ENCODE data around the gene RPL21. TPM values are rescaled to one million over a fixed set of nuclear protein-coding genes. Genes with fewer than 3 reads are reported as not detected.

The RPL21 gene
- total and polyA plus RNA-seq, 12 donors: 498 to 1,188 (median 598) TPM

DNA sequence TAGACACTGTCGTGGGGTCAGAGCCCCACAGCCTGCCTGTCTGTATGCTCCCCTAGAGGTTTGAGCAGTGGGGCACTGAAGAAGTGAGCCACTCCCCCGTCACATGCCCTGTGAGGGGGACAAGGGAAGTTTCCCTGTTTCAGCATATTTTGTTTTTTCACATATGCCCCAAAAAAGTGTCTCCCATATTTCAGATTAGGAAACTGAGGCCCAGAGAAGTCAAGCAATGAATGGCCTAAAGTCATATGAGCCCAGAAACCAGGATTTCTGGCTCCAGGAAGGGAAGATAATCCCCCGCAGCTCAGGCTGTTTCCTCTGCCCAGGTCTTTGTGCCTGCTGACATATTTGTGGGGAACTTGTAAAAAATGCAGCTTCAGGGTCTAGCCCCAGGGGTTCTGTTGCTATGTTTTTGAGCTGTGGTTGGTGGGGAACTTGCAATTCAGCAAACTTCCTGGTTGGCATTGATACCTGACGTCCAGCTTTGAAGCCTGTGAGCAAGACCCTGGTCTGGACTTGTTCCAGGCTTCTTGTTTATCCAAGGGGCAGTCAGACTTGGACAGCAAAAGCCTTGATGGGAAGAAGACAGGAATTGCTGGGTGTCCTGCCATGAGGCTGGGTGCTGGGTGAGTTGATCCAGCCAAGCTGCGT is 28.8 kb downstream of the RPL21 start:
- no peak for ATAC-seq
- DNase-seq: no peak
- TF ChIP-seq, protein P1, sequence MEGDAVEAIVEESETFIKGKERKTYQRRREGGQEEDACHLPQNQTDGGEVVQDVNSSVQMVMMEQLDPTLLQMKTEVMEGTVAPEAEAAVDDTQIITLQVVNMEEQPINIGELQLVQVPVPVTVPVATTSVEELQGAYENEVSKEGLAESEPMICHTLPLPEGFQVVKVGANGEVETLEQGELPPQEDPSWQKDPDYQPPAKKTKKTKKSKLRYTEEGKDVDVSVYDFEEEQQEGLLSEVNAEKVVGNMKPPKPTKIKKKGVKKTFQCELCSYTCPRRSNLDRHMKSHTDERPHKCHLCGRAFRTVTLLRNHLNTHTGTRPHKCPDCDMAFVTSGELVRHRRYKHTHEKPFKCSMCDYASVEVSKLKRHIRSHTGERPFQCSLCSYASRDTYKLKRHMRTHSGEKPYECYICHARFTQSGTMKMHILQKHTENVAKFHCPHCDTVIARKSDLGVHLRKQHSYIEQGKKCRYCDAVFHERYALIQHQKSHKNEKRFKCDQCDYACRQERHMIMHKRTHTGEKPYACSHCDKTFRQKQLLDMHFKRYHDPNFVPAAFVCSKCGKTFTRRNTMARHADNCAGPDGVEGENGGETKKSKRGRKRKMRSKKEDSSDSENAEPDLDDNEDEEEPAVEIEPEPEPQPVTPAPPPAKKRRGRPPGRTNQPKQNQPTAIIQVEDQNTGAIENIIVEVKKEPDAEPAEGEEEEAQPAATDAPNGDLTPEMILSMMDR (IDR thresholded peaks at IDR 0.05): no peak
- H3K27ac ChIP-seq: no peak overlapping the region
- H3K4me3 ChIP-seq: no peak overlapping the region
- no peaks in the 10 kb centered on the region for H3K4me1 ChIP-seq
- H3K36me3 ChIP-seq: no peaks in the 10 kb centered on the region
- H3K27me3 ChIP-seq: peaks cover 0 to 4% (median 0%) of the 10 kb centered on the region in 7 donors
- WGBS, 2 donors: 63 to 76% methylated on average over 5 of the region's 5 CpGs
- intact Hi-C loops (cut with DNase I): loop anchor here in 4 of 10 donors (5.0 kb wide), 2 partner anchors 288 to 293 kb away; no protein-coding TSS in a partner anchor
- H3K9me3 ChIP-seq: no peaks in the 10 kb centered on the region

DNA sequence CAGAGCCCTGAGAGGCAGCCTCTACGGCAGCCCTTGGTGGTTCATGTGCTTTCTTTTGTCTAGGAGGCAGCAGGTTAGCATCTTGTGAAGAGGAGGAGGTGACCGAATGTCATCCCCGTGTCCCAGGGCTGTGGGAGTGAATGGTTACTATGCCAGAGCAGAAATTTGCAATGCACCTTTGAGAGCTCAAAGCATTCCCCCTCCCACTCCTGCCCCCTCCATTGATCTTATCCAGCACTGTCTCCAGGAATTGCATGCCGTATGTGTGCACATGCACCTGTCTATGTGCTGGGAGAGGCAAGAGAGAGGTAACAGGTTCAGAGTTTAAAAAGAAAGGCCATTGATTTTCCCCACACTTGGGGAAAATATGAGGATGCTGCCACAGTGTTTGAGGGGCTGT is 29.5 kb downstream of the RPL21 start:
- ATAC-seq (no peak), DNase-seq (no peak)
- WGBS, 2 donors: 65 to 81% methylated on average over 4 of the region's 4 CpGs
- Histone ChIP-seq H3K27me3 (peaks cover 0 to 4% (median 0%) of the 10 kb centered on the region in 7 donors), H3K36me3 (no peaks in the 10 kb centered on the region), H3K4me3 (no peak overlapping the region), H3K4me1 (no peaks in the 10 kb centered on the region), H3K9me3 (no peaks in the 10 kb centered on the region), H3K27ac (no peak overlapping the region)
- TF ChIP-seq, protein P1 (IDR thresholded peaks at IDR 0.05): no peak
- intact Hi-C loops (cut with DNase I): loop anchor here in 4 of 10 donors (5.0 kb wide), 2 partner anchors 289 to 294 kb away; no protein-coding TSS in a partner anchor

DNA sequence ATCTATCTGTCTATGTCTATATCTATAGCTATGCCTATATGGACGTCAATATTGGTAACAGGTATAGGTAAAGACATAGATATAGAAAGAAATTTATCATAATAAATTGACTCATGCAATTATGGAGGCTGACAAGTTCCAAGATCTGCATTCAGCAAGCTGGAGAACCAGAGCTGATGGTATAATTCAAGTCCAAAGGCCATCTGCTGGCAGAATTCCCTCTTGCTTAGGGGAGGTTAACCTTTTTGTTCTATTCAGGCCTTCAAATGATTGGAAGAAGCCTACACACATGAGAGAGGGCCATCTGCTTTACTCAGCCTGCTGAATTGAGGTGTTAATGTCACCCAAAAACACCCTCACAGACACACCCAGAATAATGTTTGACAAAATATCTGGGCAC is 30.1 kb downstream of the RPL21 start:
- H3K36me3 ChIP-seq: no peaks in the 10 kb centered on the region
- intact Hi-C loops (cut with DNase I): loop anchor here in 4 of 10 donors (5.0 kb wide), 2 partner anchors 289 to 294 kb away; no protein-coding TSS in a partner anchor
- H3K27me3 ChIP-seq: peaks cover 0 to 4% (median 0%) of the 10 kb centered on the region in 7 donors
- ATAC-seq (no peak), DNase-seq (no peak)
- H3K4me3 ChIP-seq: no peak overlapping the region
- no peaks in the 10 kb centered on the region for H3K4me1 ChIP-seq
- no peaks in the 10 kb centered on the region for H3K9me3 ChIP-seq
- TF ChIP-seq, protein P1 (IDR thresholded peaks at IDR 0.05): no peak
- WGBS, 2 donors: 71 to 73% methylated on average over 1 of the region's 1 CpG
- H3K27ac ChIP-seq: no peak overlapping the region

DNA sequence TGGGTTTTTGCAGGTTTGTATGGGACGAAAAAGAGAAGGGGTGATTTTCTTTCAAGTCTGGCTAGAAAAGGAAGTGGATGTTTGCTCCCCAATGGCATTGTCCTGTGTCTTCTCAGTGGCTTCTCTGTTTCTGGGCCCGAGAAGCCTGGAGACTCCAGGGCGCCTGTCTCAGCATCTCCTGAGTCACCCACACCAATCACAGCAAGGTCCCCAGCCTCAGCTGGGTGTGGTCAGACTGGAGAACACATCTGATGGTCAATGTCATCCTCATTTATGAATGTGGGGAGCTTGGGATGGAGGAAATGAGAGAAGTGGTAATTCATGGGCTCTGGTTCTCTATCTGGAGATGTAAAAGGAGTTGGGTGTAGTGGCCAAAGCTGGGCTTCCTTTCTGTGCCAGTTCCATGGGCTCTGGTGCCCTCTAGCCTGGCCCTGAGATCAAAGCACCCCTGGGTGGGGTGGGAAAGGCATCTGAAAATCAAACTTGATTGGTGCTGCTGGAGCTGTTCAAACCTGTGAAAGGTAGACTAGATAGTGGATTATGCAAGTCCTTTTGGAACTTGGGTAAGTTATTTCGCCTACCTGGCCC is 32.6 kb downstream of the RPL21 start:
- WGBS, 2 donors: 83 to 93% methylated on average over 4 of the region's 4 CpGs
- H3K9me3 ChIP-seq: no peaks in the 10 kb centered on the region
- no peak overlapping the region for H3K4me3 ChIP-seq
- DNase-seq (no peak), ATAC-seq (peak in 7 of 8 donors; percentile 49 to 81 (median 78))
- H3K4me1 ChIP-seq: no peaks in the 10 kb centered on the region
- H3K27ac ChIP-seq: no peak overlapping the region
- H3K27me3 ChIP-seq: peaks cover 0 to 4% (median 0%) of the 10 kb centered on the region in 7 donors
- TF ChIP-seq, protein P1 (IDR thresholded peaks at IDR 0.05): peak in 8 of 9 donors; percentile 9 to 62 (median 50)
- H3K36me3 ChIP-seq: no peaks in the 10 kb centered on the region
- intact Hi-C loops (cut with DNase I): loop anchor here in 5 of 10 donors (2.0 to 5.0 kb wide), 3 partner anchors 292 to 299 kb away; no protein-coding TSS in a partner anchor
